Smooth muscle cell (in vitro differentiated cells): ENCODE data around the gene KIAA2012. TPM values are rescaled to one million over a fixed set of nuclear protein-coding genes. Genes with fewer than 3 reads are reported as not detected.

Source experiments
- DNase-seq: peaks from one replicate; lab custom pipeline; 2025; ENCODE audit not compliant: unreplicated experiment; lab: John Stamatoyannopoulos, UW
- H2AFZ ChIP-seq: fragments of 200-600 bp; sonication (generic); 2 replicates; pipeline ENCODE4 v1.6.0; 2016; ENCODE audit warnings: antibody characterized with exemption, low read depth, mild to moderate bottlenecking
- H3F3A ChIP-seq: fragments of 200-600 bp; sonication (generic); 2 replicates; pipeline ENCODE4 v1.6.0; 2017; ENCODE audit warnings: antibody characterized with exemption, low read depth
- H3K27ac ChIP-seq: fragments of 200-600 bp; sonication (generic); 2 replicates; pipeline ENCODE4 v1.5.1; 2016; ENCODE audit warnings: low read depth, mild to moderate bottlenecking
- H3K27me3 ChIP-seq: fragments of 200-600 bp; sonication (generic); 2 replicates; pipeline ENCODE4 v1.6.1; 2016; ENCODE audit warnings: low read depth, mild to moderate bottlenecking
- H3K36me3 ChIP-seq: fragments of 200-600 bp; sonication (generic); 2 replicates; pipeline ENCODE4 v1.5.1; 2016; ENCODE audit warnings: low read depth
- H3K4me1 ChIP-seq: fragments of 200-600 bp; sonication (generic); 2 replicates; pipeline ENCODE4 v1.5.1; 2016; ENCODE audit warnings: low read depth
- H3K4me2 ChIP-seq: fragments of 200-600 bp; sonication (generic); 2 replicates; pipeline ENCODE4 v1.6.0; 2016; ENCODE audit warnings: mild to moderate bottlenecking
- H3K4me3 ChIP-seq: fragments of 200-600 bp; sonication (generic); 2 replicates; pipeline ENCODE4 v1.5.1; 2016; ENCODE audit warnings: mild to moderate bottlenecking
- H3K79me2 ChIP-seq: fragments of 200-600 bp; sonication (generic); 2 replicates; pipeline ENCODE4 v1.6.0; 2016; ENCODE audit warnings: low read depth, mild to moderate bottlenecking
- H3K9ac ChIP-seq: fragments of 200-600 bp; sonication (generic); 2 replicates; pipeline ENCODE4 v1.6.0; 2016; ENCODE audit warnings: low read depth
- H3K9me3 ChIP-seq: fragments of 200-600 bp; sonication (generic); replicated peaks from 2 replicates; pipeline ENCODE4 v1.5.1; 2016; ENCODE audit warnings: low read depth
- H4K20me1 ChIP-seq: fragments of 200-600 bp; sonication (generic); 2 replicates; pipeline ENCODE4 v1.6.0; 2016; ENCODE audit warnings: low read depth
- CTCF ChIP-seq: fragments of 200-600 bp; sonication (generic); IDR thresholded peaks from 2 replicates; pipeline ENCODE4 v1.5.1; 2017; ENCODE audit warnings: borderline replicate concordance, mild to moderate bottlenecking, antibody characterized with exemption; ENCODE audit not compliant: insufficient read depth, poor library complexity, severe bottlenecking
- WGBS: methylation state at CpG from one replicate; pipeline ENCODE4 v1.1.7; 2016; ENCODE audit warnings: low lambda C conversion rate; 5-methylcytosine and 5-hydroxymethylcytosine counted together
- polyA plus RNA-seq: library from polyadenylated mRNA; unstranded; fragments of >200 nt; fragmentation: Nextera tagmentation; extraction: Ambion mirVana; gene quantifications from 2 replicates; pipeline ENCODE4 v1.2.1, GENCODE V29; 2016
- total RNA-seq: library from RNA; depleted of rRNA; stranded (reverse); fragments of >200 nt; gene quantifications from 2 replicates; pipeline ENCODE4 v1.2.3, GENCODE V29; 2014

Gene KIAA2012
- total and polyA plus RNA-seq, 2 experiments from 2014 or later, result not detected

- 85% methylated on average over 1 of the region's 1 CpG for WGBS
- no peak for TF ChIP-seq CTCF
- Histone ChIP-seq H3K9ac (no peak overlapping the region), H3K27me3 (no peaks in the 10 kb centered on the region), H3F3A (no peaks in the 10 kb centered on the region), H4K20me1 (no peaks in the 10 kb centered on the region), H2AFZ (no peak overlapping the region), H3K4me3 (no peak overlapping the region), H3K4me1 (no peaks in the 10 kb centered on the region), H3K27ac (no peak overlapping the region), H3K4me2 (no peak overlapping the region), H3K79me2 (no peaks in the 10 kb centered on the region), H3K36me3 (no peaks in the 10 kb centered on the region), H3K9me3 (no peaks in the 10 kb centered on the region)
- DNase-seq, result no peak
Measured at GRCh38 chr2:202187570-202187969, 114.5 kb downstream of the KIAA2012 start.

- H2AFZ ChIP-seq, result no peak overlapping the region
- H3K27ac ChIP-seq, result no peak overlapping the region
- no peaks in the 10 kb centered on the region for H3F3A ChIP-seq
- TF ChIP-seq CTCF, result no peak
- no peak for DNase-seq
- no peaks in the 10 kb centered on the region for H3K4me1 ChIP-seq
- H4K20me1 ChIP-seq, result no peaks in the 10 kb centered on the region
- no peak overlapping the region for H3K4me3 ChIP-seq
- H3K9me3 ChIP-seq, result no peaks in the 10 kb centered on the region
- H3K4me2 ChIP-seq, result no peak overlapping the region
- WGBS, result 91% methylated on average over 5 of the region's 5 CpGs
- no peaks in the 10 kb centered on the region for H3K36me3 ChIP-seq
- H3K79me2 ChIP-seq, result no peaks in the 10 kb centered on the region
- no peaks in the 10 kb centered on the region for H3K27me3 ChIP-seq
- no peak overlapping the region for H3K9ac ChIP-seq
Measured at GRCh38 chr2:202193305-202193704, 120.2 kb downstream of the KIAA2012 start.

- no peak for DNase-seq
- no peaks in the 10 kb centered on the region for H4K20me1 ChIP-seq
- 89% methylated on average over 7 of the region's 7 CpGs for WGBS
- no peak overlapping the region for H3K27ac ChIP-seq
- no peak for TF ChIP-seq CTCF
- H3K27me3 ChIP-seq, result no peaks in the 10 kb centered on the region
- no peaks in the 10 kb centered on the region for H3K79me2 ChIP-seq
- no peaks in the 10 kb centered on the region for H3F3A ChIP-seq
- no peaks in the 10 kb centered on the region for H3K36me3 ChIP-seq
- H2AFZ ChIP-seq, result no peak overlapping the region
- no peaks in the 10 kb centered on the region for H3K4me1 ChIP-seq
- no peak overlapping the region for H3K4me3 ChIP-seq
- no peak overlapping the region for H3K9ac ChIP-seq
- no peak overlapping the region for H3K4me2 ChIP-seq
- no peaks in the 10 kb centered on the region for H3K9me3 ChIP-seq
Measured at GRCh38 chr2:202193881-202194353, 120.9 kb downstream of the KIAA2012 start.

- WGBS, result 66% methylated on average over 3 of the region's 3 CpGs
- no peak overlapping the region for H3K4me2 ChIP-seq
- no peaks in the 10 kb centered on the region for H3K9me3 ChIP-seq
- no peaks in the 10 kb centered on the region for H3K36me3 ChIP-seq
- no peak for TF ChIP-seq CTCF
- H2AFZ ChIP-seq, result no peak overlapping the region
- H4K20me1 ChIP-seq, result no peaks in the 10 kb centered on the region
- DNase-seq, result no peak
- no peak overlapping the region for H3K27ac ChIP-seq
- H3K9ac ChIP-seq, result no peak overlapping the region
- H3K79me2 ChIP-seq, result no peaks in the 10 kb centered on the region
- H3K4me1 ChIP-seq, result no peaks in the 10 kb centered on the region
- H3K27me3 ChIP-seq, result no peaks in the 10 kb centered on the region
- no peaks in the 10 kb centered on the region for H3F3A ChIP-seq
- no peak overlapping the region for H3K4me3 ChIP-seq
Measured at GRCh38 chr2:202194418-202194817, 121.4 kb downstream of the KIAA2012 start.
